ENCODE data around the gene ARHGEF1.

Gene ARHGEF1

GRCh38 chr19:41876847-41877832 lies 5.8 kb upstream of the ARHGEF1 start, which contains the start of gene CD79A:
CD79A (plus strand) TSS chr19:41877279; CDS start chr19:41877305, 26 bp downstream.
- TF ChIP-seq MAX (IDR thresholded peaks at IDR 0.05; ENCODE audit: low read depth, low read length): no peak
- no peak for TF ChIP-seq POLR2A (IDR thresholded peaks at IDR 0.05; ENCODE audit: extremely low read depth, insufficient read length)
- no peak for TF ChIP-seq CTCF (IDR thresholded peaks at IDR 0.05; ENCODE audit: low read depth, low read length)
- TF ChIP-seq MYC (IDR thresholded peaks at IDR 0.05; ENCODE audit: low read depth, low read length): no peak
- peak within 1 kb of the TSS; percentile 11 for H3K4me3 ChIP-seq (ENCODE audit: low read depth, low read length)
- DNase-seq (ENCODE audit: low read depth): peak; percentile 84

- DNase-seq (ENCODE audit: low read depth): no peak
- no peak for TF ChIP-seq CTCF (IDR thresholded peaks at IDR 0.05; ENCODE audit: low read depth, low read length)
- no peak for TF ChIP-seq MAX (IDR thresholded peaks at IDR 0.05; ENCODE audit: low read depth, low read length)
- TF ChIP-seq MYC (IDR thresholded peaks at IDR 0.05; ENCODE audit: low read depth, low read length): no peak
- no peak for TF ChIP-seq POLR2A (IDR thresholded peaks at IDR 0.05; ENCODE audit: extremely low read depth, insufficient read length)
- peak overlapping the region; percentile 11 for H3K4me3 ChIP-seq (ENCODE audit: low read depth, low read length)
Measured at GRCh38 chr19:41877916-41878905, 4.8 kb upstream of the ARHGEF1 start.

GRCh38 chr19:41879080-41879479 lies 3.9 kb upstream of the ARHGEF1 start:
- H3K4me3 ChIP-seq (ENCODE audit: low read depth, low read length): no peak overlapping the region
- TF ChIP-seq POLR2A (IDR thresholded peaks at IDR 0.05; ENCODE audit: extremely low read depth, insufficient read length): no peak
- TF ChIP-seq CTCF (IDR thresholded peaks at IDR 0.05; ENCODE audit: low read depth, low read length): no peak
- TF ChIP-seq MYC (IDR thresholded peaks at IDR 0.05; ENCODE audit: low read depth, low read length): no peak
- no peak for TF ChIP-seq MAX (IDR thresholded peaks at IDR 0.05; ENCODE audit: low read depth, low read length)
- no peak for DNase-seq (ENCODE audit: low read depth)

GRCh38 chr19:41879670-41880328 lies 3.2 kb upstream of the ARHGEF1 start:
- DNase-seq (ENCODE audit: low read depth): no peak
- H3K4me3 ChIP-seq (ENCODE audit: low read depth, low read length): no peak overlapping the region
- no peak for TF ChIP-seq MAX (IDR thresholded peaks at IDR 0.05; ENCODE audit: low read depth, low read length)
- TF ChIP-seq CTCF (IDR thresholded peaks at IDR 0.05; ENCODE audit: low read depth, low read length): no peak

- DNase-seq (ENCODE audit: low read depth): no peak
- TF ChIP-seq MYC (IDR thresholded peaks at IDR 0.05; ENCODE audit: low read depth, low read length) (no peak), CTCF (IDR thresholded peaks at IDR 0.05; ENCODE audit: low read depth, low read length) (no peak), POLR2A (IDR thresholded peaks at IDR 0.05; ENCODE audit: extremely low read depth, insufficient read length) (no peak), MAX (IDR thresholded peaks at IDR 0.05; ENCODE audit: low read depth, low read length) (no peak)
- no peak overlapping the region for H3K4me3 ChIP-seq (ENCODE audit: low read depth, low read length)
Measured at GRCh38 chr19:41880329-41880708, 2.7 kb upstream of the ARHGEF1 start.
